Keratinocyte (primary cell): ENCODE data around the gene LZTR1. TPM values are rescaled to one million over a fixed set of nuclear protein-coding genes. Genes with fewer than 3 reads are reported as not detected.

ENCODE experiments used
- DNase-seq: peaks from one replicate; pipeline ENCODE4 v3.0.0-alpha.2; 2011; ENCODE audit warnings: low read depth, missing footprints, low spot score
- FAIRE-seq: peaks from 2 replicates; lab custom pipeline; 2011; peaks lifted over from hg19 to GRCh38; lab: Jason Lieb, UNC
- H2AFZ ChIP-seq: 2 replicates; pipeline ENCODE4 v1.6.0; 2012; ENCODE audit warnings: low read length, control low read depth, inconsistent platforms; ENCODE audit not compliant: control insufficient read depth
- H3K27ac ChIP-seq: 2 replicates; pipeline ENCODE4 v1.5.1; 2011; ENCODE audit warnings: low read length; ENCODE audit not compliant: control insufficient read depth, insufficient read depth
- H3K27me3 ChIP-seq: 3 replicates; pipeline ENCODE4 v1.6.0; 2011; ENCODE audit warnings: low read length; ENCODE audit not compliant: control insufficient read depth, insufficient read depth; ENCODE audit errors: extremely low read depth
- H3K36me3 ChIP-seq, 2 experiments: 2 replicates in 1 of 2; 3 replicates in 1 of 2; pipeline ENCODE4 v1.5.1; 2011; ENCODE audit warnings: low read length in 2 of 2, mild to moderate bottlenecking in 1 of 2; ENCODE audit not compliant: control insufficient read depth in 2 of 2, insufficient read depth in 2 of 2; ENCODE audit errors: extremely low read depth in 1 of 2
- H3K4me1 ChIP-seq: 3 replicates; pipeline ENCODE4 v1.5.1; 2011; ENCODE audit warnings: low read length; ENCODE audit not compliant: control insufficient read depth, insufficient read depth; ENCODE audit errors: extremely low read depth
- H3K4me2 ChIP-seq: 3 replicates; pipeline ENCODE4 v1.6.0; 2011; ENCODE audit warnings: low read depth, low read length; ENCODE audit not compliant: control insufficient read depth, insufficient read depth; ENCODE audit errors: extremely low read depth
- H3K4me3 ChIP-seq, 3 experiments: fragments of 200-600 bp in 1 of 3; sonication (generic) in 1 of 3; 2 replicates in 2 of 3; 3 replicates in 1 of 3; pipeline ENCODE4 v1.5.1; 2011 to 2016; ENCODE audit warnings: low read length in 3 of 3, mild to moderate bottlenecking in 3 of 3, control low read depth in 2 of 3, inconsistent platforms in 1 of 3, low read depth in 1 of 3, mixed read lengths in 1 of 3, mixed run types in 1 of 3, moderate library complexity in 1 of 3; ENCODE audit not compliant: control insufficient read depth in 2 of 3, insufficient read depth in 2 of 3; ENCODE audit errors: extremely low read depth in 1 of 3
- H3K79me2 ChIP-seq: 2 replicates; pipeline ENCODE4 v1.6.0; 2012; ENCODE audit warnings: low read length; ENCODE audit not compliant: control insufficient read depth, insufficient read depth
- H3K9ac ChIP-seq: 3 replicates; pipeline ENCODE4 v1.6.0; 2011; ENCODE audit warnings: low read length; ENCODE audit not compliant: control insufficient read depth, insufficient read depth; ENCODE audit errors: extremely low read depth
- H3K9me1 ChIP-seq: 3 replicates; pipeline ENCODE4 v1.6.0; 2011; ENCODE audit warnings: low read length; ENCODE audit not compliant: control insufficient read depth, insufficient read depth; ENCODE audit errors: extremely low read depth
- H3K9me3 ChIP-seq: 2 replicates; pipeline ENCODE4 v1.5.1; 2012; ENCODE audit warnings: low read depth, low read length; ENCODE audit not compliant: control insufficient read depth
- H4K20me1 ChIP-seq: 3 replicates; pipeline ENCODE4 v1.6.0; 2011; ENCODE audit warnings: low read length; ENCODE audit not compliant: control insufficient read depth, insufficient read depth; ENCODE audit errors: extremely low read depth
- EZH2 ChIP-seq: IDR thresholded peaks from one replicate; pipeline ENCODE4 v1.6.1; 2012; ENCODE audit warnings: inconsistent platforms, mild to moderate bottlenecking, low read length, moderate library complexity
- dilution Hi-C: fragments of 300-500 bp; cut with MboI; formaldehyde crosslinking; loops from one replicate; pipeline ENCODE4 v1.7.0; 2020; ENCODE audit warnings: low sequenced_read_pairs; ENCODE audit not compliant: extremely low pct_ligation_motif_present
- polyA plus RNA-seq, 5 experiments: library from polyadenylated mRNA; depleted of rRNA in 3 of 5; stranded (reverse) in 3 of 5; stranded (forward) in 1 of 5; unstranded in 1 of 5; fragments of >200 nt; gene quantifications; 1 replicate in 1 of 5; 2 replicates in 3 of 5; 3 replicates in 1 of 5; pipeline versions ENCODE4 v1.2.1 to v1.2.3, GENCODE V29; 2011 to 2012; ENCODE audit warnings: missing spikeins in 2 of 5, low read depth in 1 of 5, low replicate concordance in 1 of 5
- TF ChIP-seq, protein P1 (sequence below), 3 experiments: IDR thresholded peaks in 1 of 3; conservative IDR thresholded peaks in 1 of 3; optimal IDR thresholded peaks in 1 of 3; 2 replicates in 2 of 3; 3 replicates in 1 of 3; pipeline versions ENCODE3 to v1.5.1; 2011; ENCODE audit warnings: low read length in 3 of 3, mild to moderate bottlenecking in 3 of 3, moderate library complexity in 2 of 3, control low read depth in 1 of 3, inconsistent platforms in 1 of 3; ENCODE audit not compliant: insufficient read depth in 2 of 3; ENCODE audit errors: extremely low read depth in 1 of 3

Gene LZTR1
- polyA plus RNA-seq, 1 donor (not counting 4 experiments of a cell fraction or from before 2014, with no cell fraction given), result 37.0 TPM

DNA sequence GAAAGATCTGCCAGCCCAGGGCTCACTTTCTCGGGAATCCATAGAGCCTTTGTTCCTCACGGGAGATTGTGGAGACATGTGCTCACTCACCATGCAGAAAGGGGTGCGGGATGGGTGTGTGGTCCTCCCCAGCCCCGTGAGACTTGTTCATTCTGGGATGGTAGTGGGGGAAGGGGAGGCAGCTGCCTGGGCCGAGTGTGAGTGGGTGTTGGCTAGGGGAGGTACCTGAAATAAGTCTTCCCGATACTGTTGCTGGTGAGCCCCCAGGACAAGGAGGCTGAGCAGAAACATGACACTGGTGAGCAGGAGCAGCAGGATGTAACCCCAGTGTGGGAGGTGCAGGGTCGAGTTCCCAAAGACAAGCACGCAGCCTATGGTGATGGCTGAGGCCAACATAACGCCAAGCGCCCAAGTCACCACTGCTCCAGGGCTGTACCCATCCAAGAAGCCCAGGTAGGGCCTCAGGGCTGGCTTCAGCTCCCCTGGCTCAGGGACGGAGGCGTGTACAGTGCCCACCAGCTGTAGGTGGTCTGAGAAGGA is 47.5 kb downstream of the LZTR1 start:
- no peaks in the 10 kb centered on the region for H3K9me3 ChIP-seq
- no peak for FAIRE-seq
- H4K20me1 ChIP-seq, result no peaks in the 10 kb centered on the region
- no peak for DNase-seq
- no peaks in the 10 kb centered on the region for H3K79me2 ChIP-seq
- no peak overlapping the region for H3K4me2 ChIP-seq
- H3K9ac ChIP-seq, result no peak overlapping the region
- TF ChIP-seq EZH2, result no peak
- TF ChIP-seq, protein P1, sequence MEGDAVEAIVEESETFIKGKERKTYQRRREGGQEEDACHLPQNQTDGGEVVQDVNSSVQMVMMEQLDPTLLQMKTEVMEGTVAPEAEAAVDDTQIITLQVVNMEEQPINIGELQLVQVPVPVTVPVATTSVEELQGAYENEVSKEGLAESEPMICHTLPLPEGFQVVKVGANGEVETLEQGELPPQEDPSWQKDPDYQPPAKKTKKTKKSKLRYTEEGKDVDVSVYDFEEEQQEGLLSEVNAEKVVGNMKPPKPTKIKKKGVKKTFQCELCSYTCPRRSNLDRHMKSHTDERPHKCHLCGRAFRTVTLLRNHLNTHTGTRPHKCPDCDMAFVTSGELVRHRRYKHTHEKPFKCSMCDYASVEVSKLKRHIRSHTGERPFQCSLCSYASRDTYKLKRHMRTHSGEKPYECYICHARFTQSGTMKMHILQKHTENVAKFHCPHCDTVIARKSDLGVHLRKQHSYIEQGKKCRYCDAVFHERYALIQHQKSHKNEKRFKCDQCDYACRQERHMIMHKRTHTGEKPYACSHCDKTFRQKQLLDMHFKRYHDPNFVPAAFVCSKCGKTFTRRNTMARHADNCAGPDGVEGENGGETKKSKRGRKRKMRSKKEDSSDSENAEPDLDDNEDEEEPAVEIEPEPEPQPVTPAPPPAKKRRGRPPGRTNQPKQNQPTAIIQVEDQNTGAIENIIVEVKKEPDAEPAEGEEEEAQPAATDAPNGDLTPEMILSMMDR (optimal IDR thresholded peaks at IDR 0.05 in 1 of 3, IDR thresholded peaks at IDR 0.05 in 1 of 3, conservative IDR thresholded peaks at IDR 0.05 in 1 of 3; ENCODE audit: extremely low read depth in 1 of 3, insufficient read depth in 2 of 3, low read length in 3 of 3), result no peak
- peaks cover 31% of the 10 kb centered on the region for H3K4me1 ChIP-seq
- no peaks in the 10 kb centered on the region for H3K36me3 ChIP-seq
- H3K4me3 ChIP-seq, result no peak overlapping the region
- peaks cover 22% of the 10 kb centered on the region for H3K27me3 ChIP-seq
- H3K27ac ChIP-seq, result no peak overlapping the region
- dilution Hi-C loops, result no loop called here
- H2AFZ ChIP-seq, result no peak overlapping the region
- H3K9me1 ChIP-seq, result no peaks in the 10 kb centered on the region

DNA sequence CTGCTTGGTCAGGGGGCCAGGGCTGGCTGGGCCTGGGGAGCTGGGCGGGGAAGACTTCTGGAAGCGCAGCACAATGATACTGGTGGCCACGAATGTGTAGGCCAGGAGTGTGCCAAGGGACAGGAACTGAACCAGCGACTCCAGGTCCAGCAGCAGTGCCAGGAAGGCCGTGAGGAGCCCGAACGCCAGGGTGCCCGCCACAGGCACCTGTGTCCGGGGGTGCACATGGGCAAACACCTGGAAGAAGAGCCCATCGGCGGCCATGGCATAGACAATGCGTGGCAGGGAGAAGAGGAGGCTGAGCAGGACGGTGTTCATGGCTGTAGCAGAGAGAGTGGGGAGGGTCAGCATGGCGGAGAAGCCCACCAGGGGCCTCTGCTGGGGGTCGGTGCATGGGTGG is 47.9 kb downstream of the LZTR1 start:
- H3K27ac ChIP-seq, result no peak overlapping the region
- FAIRE-seq (no peak), DNase-seq (no peak)
- no peak overlapping the region for H3K4me3 ChIP-seq
- no peaks in the 10 kb centered on the region for H4K20me1 ChIP-seq
- H3K36me3 ChIP-seq, result no peaks in the 10 kb centered on the region
- dilution Hi-C loops, result no loop called here
- H2AFZ ChIP-seq, result no peak overlapping the region
- no peaks in the 10 kb centered on the region for H3K79me2 ChIP-seq
- H3K9ac ChIP-seq, result no peak overlapping the region
- peaks cover 29% of the 10 kb centered on the region for H3K4me1 ChIP-seq
- H3K4me2 ChIP-seq, result no peak overlapping the region
- TF ChIP-seq EZH2, result no peak
- TF ChIP-seq, protein P1 (optimal IDR thresholded peaks at IDR 0.05 in 1 of 3, IDR thresholded peaks at IDR 0.05 in 1 of 3, conservative IDR thresholded peaks at IDR 0.05 in 1 of 3; ENCODE audit: extremely low read depth in 1 of 3, insufficient read depth in 2 of 3, low read length in 3 of 3), result no peak
- H3K9me1 ChIP-seq, result no peaks in the 10 kb centered on the region
- no peaks in the 10 kb centered on the region for H3K9me3 ChIP-seq
- peaks cover 22% of the 10 kb centered on the region for H3K27me3 ChIP-seq
